Parathyroid adenoma (tissue), 2 donors: ENCODE data around the gene TBC1D13.

ENCODE experiments used
- H2AFZ ChIP-seq: fragments of 300-600 bp; sonication (generic); one replicate; pipeline ENCODE4 v1.7.0; 2017; ENCODE audit warnings: antibody characterized with exemption, mild to moderate bottlenecking
- H3K27ac ChIP-seq: fragments of 300-600 bp; sonication (generic); one replicate; pipeline ENCODE4 v1.7.0; 2017
- H3K27me3 ChIP-seq: fragments of 300-600 bp; sonication (generic); one replicate; pipeline ENCODE4 v1.7.0; 2017; ENCODE audit warnings: low read length; ENCODE audit not compliant: control insufficient read depth, insufficient read depth
- H3K36me3 ChIP-seq: fragments of 300-600 bp; sonication (generic); one replicate; pipeline ENCODE4 v1.7.0; 2017; ENCODE audit warnings: low read length; ENCODE audit not compliant: control insufficient read depth, insufficient read depth
- H3K4me1 ChIP-seq: fragments of 300-600 bp; sonication (generic); one replicate; pipeline ENCODE4 v1.7.0; 2017; ENCODE audit warnings: control low read depth
- H3K4me2 ChIP-seq: fragments of 300-600 bp; sonication (generic); one replicate; pipeline ENCODE4 v1.7.0; 2017; ENCODE audit warnings: low read length
- H3K4me3 ChIP-seq: fragments of 300-600 bp; sonication (generic); one replicate; pipeline ENCODE4 v1.7.0; 2017; ENCODE audit warnings: low read depth, low read length
- H3K79me2 ChIP-seq: fragments of 300-600 bp; sonication (generic); one replicate; pipeline ENCODE4 v1.7.0; 2017; ENCODE audit warnings: control low read depth
- H3K9ac ChIP-seq: fragments of 300-600 bp; sonication (generic); one replicate; pipeline ENCODE4 v1.7.0; 2017; ENCODE audit warnings: mild to moderate bottlenecking
- H3K9me3 ChIP-seq: fragments of 300-600 bp; sonication (generic); one replicate; pipeline ENCODE4 v1.7.0; 2017; ENCODE audit warnings: low read length; ENCODE audit not compliant: control insufficient read depth
- CTCF ChIP-seq: fragments of 300-600 bp; sonication (generic); IDR thresholded peaks from one replicate; pipeline ENCODE4 v1.7.0; 2017; ENCODE audit warnings: antibody characterized with exemption, mild to moderate bottlenecking
- donor health status: primary hyperparathyroidism.

TBC1D13 gene

DNA sequence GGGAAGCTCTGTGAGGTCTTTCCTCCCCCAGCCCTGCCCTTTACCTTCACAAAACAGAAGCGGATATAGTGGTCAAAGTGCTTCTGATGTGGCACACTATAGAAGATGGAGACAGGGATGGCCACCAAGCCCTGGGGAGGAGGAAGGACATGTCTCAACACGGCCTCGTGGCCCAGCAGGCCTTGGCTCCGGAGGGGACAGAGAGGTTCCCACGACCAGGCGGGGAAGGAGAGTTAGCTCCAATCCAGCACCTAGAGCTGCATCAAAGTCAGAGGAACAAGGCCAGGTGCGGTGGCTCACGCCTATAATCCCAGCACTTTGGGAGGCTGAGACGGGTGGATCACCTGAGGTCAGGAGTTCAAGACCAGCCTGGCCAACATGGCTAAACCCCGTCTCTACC is 46.6 kb downstream of the TBC1D13 start:
- Histone ChIP-seq H3K4me1 (no peaks in the 10 kb centered on the region), H3K79me2 (no peaks in the 10 kb centered on the region), H3K4me2 (no peak overlapping the region), H2AFZ (no peak overlapping the region), H3K27ac (no peak overlapping the region), H3K9ac (no peak overlapping the region), H3K36me3 (no peaks in the 10 kb centered on the region), H3K4me3 (no peak overlapping the region), H3K27me3 (no peaks in the 10 kb centered on the region), H3K9me3 (no peaks in the 10 kb centered on the region)
- TF ChIP-seq CTCF, result no peak

DNA sequence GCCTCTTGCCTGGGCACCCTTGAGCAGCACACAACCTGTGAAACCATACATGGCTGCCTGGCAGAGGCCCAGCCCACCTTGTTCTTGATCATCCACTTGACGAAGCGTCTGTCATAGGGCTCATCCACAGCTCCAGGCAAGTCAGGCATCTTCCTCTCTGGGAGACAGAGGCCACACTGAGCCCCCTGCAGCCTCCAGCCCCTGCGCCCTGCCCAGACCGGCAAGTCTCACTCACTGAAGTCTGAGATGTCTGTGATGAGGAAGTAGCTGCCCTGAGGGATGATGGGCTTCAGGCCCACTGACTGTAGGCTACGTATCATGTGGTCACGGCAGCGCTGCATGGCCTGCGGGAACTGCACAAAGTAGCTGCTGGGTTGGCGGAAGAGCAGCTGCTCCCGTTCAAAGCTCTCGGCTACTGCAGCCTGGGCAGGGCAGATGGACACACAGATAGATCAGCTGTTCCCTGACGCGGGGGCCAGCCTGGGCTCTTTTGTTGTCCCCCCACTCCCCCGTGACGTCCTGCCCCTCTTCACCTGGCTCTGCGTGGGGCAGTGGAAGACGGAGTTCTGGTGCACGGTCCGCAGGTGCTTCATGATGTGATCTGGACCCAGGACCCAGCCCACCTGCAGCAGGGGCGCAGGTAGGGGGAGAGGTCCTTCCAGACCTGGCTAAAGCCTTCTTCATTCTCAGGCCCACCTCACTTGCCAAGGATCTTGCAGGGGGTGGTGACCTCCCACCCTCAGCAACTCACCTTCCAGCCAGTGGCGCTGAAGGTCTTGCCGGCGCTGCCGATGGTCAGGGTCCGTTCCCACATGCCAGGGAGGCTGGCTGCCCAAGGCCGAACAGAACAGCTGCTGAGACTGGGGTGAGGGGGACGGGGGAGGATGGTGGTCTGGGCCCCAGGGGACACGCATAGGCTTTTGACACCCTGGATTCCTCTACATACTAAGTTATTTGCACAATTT is 48.5 kb downstream of the TBC1D13 start:
- H3K27me3 ChIP-seq, result no peaks in the 10 kb centered on the region
- no peaks in the 10 kb centered on the region for H3K9me3 ChIP-seq
- H3K79me2 ChIP-seq, result no peaks in the 10 kb centered on the region
- H2AFZ ChIP-seq, result no peak overlapping the region
- H3K9ac ChIP-seq, result no peak overlapping the region
- no peaks in the 10 kb centered on the region for H3K36me3 ChIP-seq
- no peak overlapping the region for H3K4me3 ChIP-seq
- no peak for TF ChIP-seq CTCF
- no peaks in the 10 kb centered on the region for H3K4me1 ChIP-seq
- H3K27ac ChIP-seq, result no peak overlapping the region
- H3K4me2 ChIP-seq, result no peak overlapping the region

DNA sequence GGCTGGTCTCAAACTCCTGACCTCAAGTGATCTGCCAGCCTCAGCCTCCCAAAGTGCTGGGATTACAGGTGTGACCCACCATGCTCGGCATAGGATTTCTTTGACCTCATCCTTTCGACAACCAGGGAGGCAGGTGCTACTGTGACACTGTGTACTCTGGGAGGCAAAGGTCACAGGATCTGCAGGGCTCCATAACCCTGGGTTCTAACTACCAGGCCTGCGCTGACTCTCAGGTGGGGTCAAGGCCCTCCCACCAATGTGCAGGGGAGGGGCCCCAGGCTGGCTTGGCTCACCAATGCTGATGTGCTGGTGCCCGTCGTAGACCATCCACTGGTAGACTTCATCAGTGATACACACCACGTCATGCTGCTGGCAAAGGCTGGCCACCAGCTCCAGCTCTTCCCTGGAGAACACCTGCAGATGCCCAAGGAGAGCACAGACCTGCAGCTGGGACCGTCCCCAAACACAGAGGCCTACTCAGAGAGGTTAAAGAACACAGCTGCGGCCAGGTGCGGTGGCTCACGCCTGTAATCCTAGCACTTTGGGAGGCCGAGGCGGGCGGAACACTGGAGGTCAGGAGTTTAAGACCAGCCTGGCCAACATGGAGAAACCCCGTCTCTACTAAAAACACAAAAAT is 49.6 kb downstream of the TBC1D13 start:
- Histone ChIP-seq H3K27ac (no peak overlapping the region), H3K9ac (no peak overlapping the region), H3K27me3 (no peaks in the 10 kb centered on the region), H3K4me2 (no peak overlapping the region), H3K36me3 (no peaks in the 10 kb centered on the region), H3K9me3 (no peaks in the 10 kb centered on the region), H3K79me2 (no peaks in the 10 kb centered on the region), H3K4me1 (no peaks in the 10 kb centered on the region), H2AFZ (no peak overlapping the region), H3K4me3 (no peak overlapping the region)
- no peak for TF ChIP-seq CTCF

- TF ChIP-seq CTCF, result no peak
- no peaks in the 10 kb centered on the region for H3K36me3 ChIP-seq
Observed at GRCh38 chr9:128838338-128838737, 51.3 kb downstream of the TBC1D13 start.

More at GRCh38 chr9:128838338-128838737, 51.3 kb downstream of the TBC1D13 start:
- Histone ChIP-seq H3K4me2 (no peak overlapping the region), H3K27me3 (no peaks in the 10 kb centered on the region), H3K4me3 (no peak overlapping the region), H3K9me3 (no peaks in the 10 kb centered on the region), H3K4me1 (no peaks in the 10 kb centered on the region), H3K9ac (no peak overlapping the region), H3K79me2 (no peaks in the 10 kb centered on the region), H3K27ac (no peak overlapping the region), H2AFZ (no peak overlapping the region)
